Effector CD8-positive, alpha-beta T cell (primary cell): Measurements from ENCODE around the gene CIB4.
"Not testable (repeated sequence)": the region's sequence is repeated elsewhere in the genome, so short reads cannot be mapped to it uniquely, and the experiment has no call there.

Experiments used
- DNase-seq: peaks from one replicate; lab custom pipeline; 2025; lab: John Stamatoyannopoulos, UW

The CIB4 gene

GRCh38 chr2:26666671-26667070 is 25.5 kb upstream of the CIB4 start:
- DNase-seq, result no peak

GRCh38 chr2:26665296-26665695 is 24.1 kb upstream of the CIB4 start:
- not testable (repeated sequence) for DNase-seq

GRCh38 chr2:26660363-26660962 is 19.3 kb upstream of the CIB4 start:
- DNase-seq, result no peak

GRCh38 chr2:26658691-26659346 is 17.7 kb upstream of the CIB4 start:
- no peak for DNase-seq

GRCh38 chr2:26657265-26657664 is 16.1 kb upstream of the CIB4 start:
- no peak for DNase-seq

- no peak for DNase-seq
Measured at GRCh38 chr2:26655611-26656195, 14.5 kb upstream of the CIB4 start.

- DNase-seq, result not testable (repeated sequence)
Measured at GRCh38 chr2:26655120-26655519, 14.0 kb upstream of the CIB4 start.

GRCh38 chr2:26654061-26654340 is 12.8 kb upstream of the CIB4 start:
- DNase-seq, result no peak

- no peak for DNase-seq
Measured at GRCh38 chr2:26653207-26654060, 12.3 kb upstream of the CIB4 start.

- no peak for DNase-seq
Measured at GRCh38 chr2:26652361-26653041, 11.3 kb upstream of the CIB4 start.

GRCh38 chr2:26651799-26652198 is 10.6 kb upstream of the CIB4 start:
- no peak for DNase-seq

- no peak for DNase-seq
Measured at GRCh38 chr2:26651470-26651771, 10.3 kb upstream of the CIB4 start.

GRCh38 chr2:26650713-26651469 is 9.7 kb upstream of the CIB4 start:
- no peak for DNase-seq

- no peak for DNase-seq
Measured at GRCh38 chr2:26649992-26650712, 9.0 kb upstream of the CIB4 start.

- no peak for DNase-seq
Measured at GRCh38 chr2:26649322-26649721, 8.2 kb upstream of the CIB4 start.

- DNase-seq, result no peak
Measured at GRCh38 chr2:26648516-26648915, 7.3 kb upstream of the CIB4 start.

GRCh38 chr2:26647981-26648380 is 6.8 kb upstream of the CIB4 start:
- DNase-seq, result no peak

GRCh38 chr2:26646986-26647672 is 6.0 kb upstream of the CIB4 start:
- no peak for DNase-seq

GRCh38 chr2:26645762-26646161 is 4.6 kb upstream of the CIB4 start:
- DNase-seq, result no peak

- DNase-seq, result no peak
Measured at GRCh38 chr2:26644188-26644835, 3.1 kb upstream of the CIB4 start.
